H9 (cell line): ENCODE measurements around the gene KLHL5. TPM values are rescaled to one million over a fixed set of nuclear protein-coding genes. Genes with fewer than 3 reads are reported as not detected.

ENCODE experiments used
- DNase-seq: peaks from one replicate; pipeline ENCODE4 v3.0.0-alpha.2; 2017
- H2AFZ ChIP-seq: one replicate; pipeline ENCODE4 v1.6.1; 2013; ENCODE audit warnings: mild to moderate bottlenecking, low read length, control low read depth, moderate library complexity
- H2AK5ac ChIP-seq: 2 replicates; pipeline ENCODE4 v1.6.1; 2013; ENCODE audit warnings: low read length, control low read depth, mixed read lengths; ENCODE audit not compliant: insufficient read length
- H2BK120ac ChIP-seq: one replicate; pipeline ENCODE4 v1.6.1; 2013; ENCODE audit warnings: low read depth, mild to moderate bottlenecking, low read length, control low read depth, inconsistent platforms; ENCODE audit not compliant: poor library complexity, severe bottlenecking
- H2BK12ac ChIP-seq: 2 replicates; pipeline ENCODE4 v1.6.1; 2013; ENCODE audit warnings: low read length, control low read depth, mixed read lengths, low read depth; ENCODE audit not compliant: insufficient read length
- H2BK15ac ChIP-seq: 2 replicates; pipeline ENCODE4 v1.6.1; 2013; ENCODE audit warnings: low read depth, low read length, control low read depth
- H2BK20ac ChIP-seq: one replicate; pipeline ENCODE4 v1.6.1; 2013; ENCODE audit warnings: low read depth, mild to moderate bottlenecking, low read length, control low read depth, inconsistent platforms; ENCODE audit not compliant: poor library complexity, severe bottlenecking
- H2BK5ac ChIP-seq: 2 replicates; pipeline ENCODE4 v1.6.1; 2013; ENCODE audit warnings: low read length, control low read depth, mixed read lengths; ENCODE audit not compliant: insufficient read length
- H3K14ac ChIP-seq: 2 replicates; pipeline ENCODE4 v1.6.1; 2013; ENCODE audit warnings: low read length, control low read depth; ENCODE audit not compliant: insufficient read depth
- H3K18ac ChIP-seq: 2 replicates; pipeline ENCODE4 v1.6.1; 2013; ENCODE audit warnings: low read depth, mild to moderate bottlenecking, mixed read lengths, low read length, control low read depth; ENCODE audit not compliant: insufficient read length
- H3K23ac ChIP-seq: 2 replicates; pipeline ENCODE4 v1.6.1; 2013; ENCODE audit warnings: low read length, control low read depth, mixed read lengths, low read depth; ENCODE audit not compliant: insufficient read length
- H3K23me2 ChIP-seq: 2 replicates; pipeline ENCODE4 v1.6.1; 2013; ENCODE audit warnings: low read depth, mild to moderate bottlenecking, mixed read lengths, low read length, control low read depth; ENCODE audit not compliant: insufficient read length, poor library complexity, severe bottlenecking
- H3K27ac ChIP-seq: 2 replicates; pipeline ENCODE4 v1.5.1; 2013; ENCODE audit warnings: low read length, control low read depth, mixed read lengths, low read depth; ENCODE audit not compliant: insufficient read length
- H3K27me3 ChIP-seq: 2 replicates; pipeline ENCODE4 v1.6.1; 2013; ENCODE audit warnings: low read length, control low read depth, inconsistent platforms; ENCODE audit not compliant: insufficient read depth
- H3K4ac ChIP-seq: 2 replicates; pipeline ENCODE4 v1.6.1; 2013; ENCODE audit warnings: low read depth, mild to moderate bottlenecking, control low read depth, inconsistent platforms, low read length, moderate library complexity
- H3K4me1 ChIP-seq: 2 replicates; pipeline ENCODE4 v1.6.1; 2013; ENCODE audit warnings: low read length, control low read depth, inconsistent platforms; ENCODE audit not compliant: insufficient read depth
- H3K4me2 ChIP-seq: 2 replicates; pipeline ENCODE4 v1.6.1; 2013; ENCODE audit warnings: low read length, control low read depth, mixed read lengths; ENCODE audit not compliant: insufficient read length, insufficient read depth
- H3K56ac ChIP-seq: 2 replicates; pipeline ENCODE4 v1.6.1; 2013; ENCODE audit warnings: low read depth, mild to moderate bottlenecking, mixed read lengths, low read length, control low read depth; ENCODE audit not compliant: insufficient read length
- H3K79me1 ChIP-seq: 2 replicates; pipeline ENCODE4 v1.6.1; 2013; ENCODE audit warnings: low read depth, mild to moderate bottlenecking, moderate library complexity, low read length, control low read depth, inconsistent platforms; ENCODE audit not compliant: insufficient read depth, poor library complexity, severe bottlenecking
- H3K79me2 ChIP-seq: 2 replicates; pipeline ENCODE4 v1.6.1; 2013; ENCODE audit warnings: low read length, control low read depth, inconsistent platforms; ENCODE audit not compliant: insufficient read depth
- H3K9ac ChIP-seq: 2 replicates; pipeline ENCODE4 v1.6.1; 2013; ENCODE audit warnings: low read length, control low read depth, mixed read lengths; ENCODE audit not compliant: insufficient read length; ENCODE audit errors: extremely low read depth
- H3K9me3 ChIP-seq: one replicate; pipeline ENCODE4 v1.6.1; 2013; ENCODE audit warnings: low read depth, low read length, inconsistent platforms; ENCODE audit not compliant: control insufficient read depth
- H3T11ph ChIP-seq: one replicate; pipeline ENCODE4 v1.6.1; 2013; ENCODE audit warnings: mild to moderate bottlenecking, low read length, control low read depth, inconsistent platforms
- H4K20me1 ChIP-seq: one replicate; pipeline ENCODE4 v1.6.1; 2013; ENCODE audit not compliant: control insufficient read depth, insufficient read length, insufficient read depth
- H4K5ac ChIP-seq: 2 replicates; pipeline ENCODE4 v1.6.1; 2013; ENCODE audit warnings: low read depth, mild to moderate bottlenecking, mixed read lengths, low read length, control low read depth; ENCODE audit not compliant: insufficient read length
- H4K8ac ChIP-seq: replicated peaks from 2 replicates; pipeline ENCODE4 v1.6.1; 2013; ENCODE audit warnings: low read length, control low read depth, mixed read lengths, low read depth; ENCODE audit not compliant: insufficient read length
- H4K91ac ChIP-seq: 2 replicates; pipeline ENCODE4 v1.6.1; 2013; ENCODE audit warnings: low read depth, mild to moderate bottlenecking, moderate library complexity, mixed read lengths, low read length, control low read depth; ENCODE audit not compliant: insufficient read length
- H3K27ac Mint-ChIP-seq, 3 experiments: 2 replicates in 2 of 3; 3 replicates in 1 of 3; pipeline ENCODE4 v1.8.0; 2020 to 2021; ENCODE audit warnings: mixed read lengths in 3 of 3, mild to moderate bottlenecking in 1 of 3, moderate library complexity in 1 of 3
- H3K27me3 Mint-ChIP-seq: 2 replicates; pipeline ENCODE4 v1.8.0; 2021; ENCODE audit warnings: low read depth, mild to moderate bottlenecking, moderate library complexity, mixed read lengths
- H3K36me3 Mint-ChIP-seq, 3 experiments: 2 replicates in 2 of 3; 3 replicates in 1 of 3; pipeline ENCODE4 v1.8.0; 2020 to 2021; ENCODE audit warnings: low read depth in 3 of 3, mixed read lengths in 3 of 3; ENCODE audit not compliant: insufficient read depth in 1 of 3
- H3K4me1 Mint-ChIP-seq, 2 experiments: 2 replicates each; pipeline ENCODE4 v1.8.0; 2020; ENCODE audit warnings: mixed read lengths in 2 of 2
- H3K4me3 Mint-ChIP-seq, 2 experiments: 2 replicates in 1 of 2; 3 replicates in 1 of 2; pipeline ENCODE4 v1.8.0; 2020 to 2021; ENCODE audit warnings: mild to moderate bottlenecking in 2 of 2, mixed read lengths in 2 of 2, moderate library complexity in 1 of 2
- H3K9me3 Mint-ChIP-seq, 2 experiments: 2 replicates in 1 of 2; 3 replicates in 1 of 2; pipeline ENCODE4 v1.8.0; 2020; ENCODE audit warnings: mild to moderate bottlenecking in 2 of 2, mixed read lengths in 2 of 2, moderate library complexity in 1 of 2
- WGBS: extraction: QIAGEN DNeasy Blood & Tissue Kit; methylation state at CpG from one replicate; pipeline ENCODE4 v1.1.7; 2013; ENCODE audit warnings: missing lambda C conversion rate, low lambda C conversion rate, mixed read lengths; ENCODE audit not compliant: insufficient read length; ENCODE audit errors: extremely low coverage; 5-methylcytosine and 5-hydroxymethylcytosine counted together
- total RNA-seq: library from RNA; stranded (reverse); gene quantifications from 2 replicates; pipeline ENCODE4 v1.2.1, GENCODE V29; 2021
- TF ChIP-seq, protein P1 (sequence below): fragments of 200-600 bp; sonication (generic); conservative IDR thresholded peaks from 3 replicates; pipeline ENCODE4 v1.8.0; 2021; ENCODE audit warnings: antibody characterized with exemption, mild to moderate bottlenecking

Gene KLHL5
- total RNA-seq, 1 experiment from 2014 or later, result 16.8 TPM

DNA sequence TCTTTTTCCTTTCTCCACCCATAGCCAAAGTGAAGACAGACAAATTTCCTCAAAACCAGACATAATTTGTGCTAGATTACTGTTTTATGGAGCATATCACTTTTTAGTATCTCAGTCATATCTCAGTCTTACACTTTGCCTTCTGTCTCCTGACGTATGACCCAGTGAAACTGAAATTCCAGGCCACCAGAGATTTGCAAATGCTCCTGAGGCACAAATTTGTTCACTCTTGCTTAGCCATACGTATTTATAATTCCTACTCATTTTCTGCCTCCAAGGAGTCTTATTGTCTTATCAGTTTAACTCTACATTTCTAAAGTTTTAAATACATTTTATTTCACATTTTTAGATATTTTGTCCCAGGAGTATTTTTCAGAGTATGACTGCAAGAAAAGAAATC, 39.8 kb upstream of the KLHL5 start:
- H2BK20ac ChIP-seq, result no peak overlapping the region
- TF ChIP-seq, protein P1, sequence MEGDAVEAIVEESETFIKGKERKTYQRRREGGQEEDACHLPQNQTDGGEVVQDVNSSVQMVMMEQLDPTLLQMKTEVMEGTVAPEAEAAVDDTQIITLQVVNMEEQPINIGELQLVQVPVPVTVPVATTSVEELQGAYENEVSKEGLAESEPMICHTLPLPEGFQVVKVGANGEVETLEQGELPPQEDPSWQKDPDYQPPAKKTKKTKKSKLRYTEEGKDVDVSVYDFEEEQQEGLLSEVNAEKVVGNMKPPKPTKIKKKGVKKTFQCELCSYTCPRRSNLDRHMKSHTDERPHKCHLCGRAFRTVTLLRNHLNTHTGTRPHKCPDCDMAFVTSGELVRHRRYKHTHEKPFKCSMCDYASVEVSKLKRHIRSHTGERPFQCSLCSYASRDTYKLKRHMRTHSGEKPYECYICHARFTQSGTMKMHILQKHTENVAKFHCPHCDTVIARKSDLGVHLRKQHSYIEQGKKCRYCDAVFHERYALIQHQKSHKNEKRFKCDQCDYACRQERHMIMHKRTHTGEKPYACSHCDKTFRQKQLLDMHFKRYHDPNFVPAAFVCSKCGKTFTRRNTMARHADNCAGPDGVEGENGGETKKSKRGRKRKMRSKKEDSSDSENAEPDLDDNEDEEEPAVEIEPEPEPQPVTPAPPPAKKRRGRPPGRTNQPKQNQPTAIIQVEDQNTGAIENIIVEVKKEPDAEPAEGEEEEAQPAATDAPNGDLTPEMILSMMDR, result no peak
- no peak overlapping the region for H4K8ac ChIP-seq
- no peak overlapping the region for H2AFZ ChIP-seq
- no peak overlapping the region for H3K27ac ChIP-seq
- no peak overlapping the region for H3K23ac ChIP-seq
- no peak overlapping the region for H3K18ac ChIP-seq
- no peak for DNase-seq
- no peak overlapping the region for H2BK120ac ChIP-seq
- H3T11ph ChIP-seq, result no peak overlapping the region
- H3K23me2 ChIP-seq, result no peaks in the 10 kb centered on the region
- no peak overlapping the region for H2BK15ac ChIP-seq
- H2BK12ac ChIP-seq, result no peak overlapping the region
- H2AK5ac ChIP-seq, result no peak overlapping the region
- no peak overlapping the region for H3K4me2 ChIP-seq
- H4K5ac ChIP-seq, result no peak overlapping the region
- H3K4ac ChIP-seq, result no peak overlapping the region
- no peak overlapping the region for H4K91ac ChIP-seq
- H3K4me1 Mint-ChIP-seq, result no peaks in the 10 kb centered on the region
- H3K9me3 Mint-ChIP-seq, result peaks cover 2 to 3% of the 10 kb centered on the region in 2 experiments; a peak in 4 of 5 replicates
- no CpG with 5 or more reads among the region's 2 CpGs for WGBS
- H3K36me3 Mint-ChIP-seq, result no peaks in the 10 kb centered on the region
- no peaks in the 10 kb centered on the region for H3K4me1 ChIP-seq
- no peaks in the 10 kb centered on the region for H3K9me3 ChIP-seq
- no peaks in the 10 kb centered on the region for H3K79me1 ChIP-seq
- H3K27me3 ChIP-seq, result no peaks in the 10 kb centered on the region
- no peaks in the 10 kb centered on the region for H3K27me3 Mint-ChIP-seq
- H3K9ac ChIP-seq, result no peak overlapping the region
- no peak overlapping the region for H3K27ac Mint-ChIP-seq
- H4K20me1 ChIP-seq, result no peaks in the 10 kb centered on the region
- H3K56ac ChIP-seq, result no peak overlapping the region
- no peak overlapping the region for H3K14ac ChIP-seq
- H2BK5ac ChIP-seq, result no peak overlapping the region
- H3K79me2 ChIP-seq, result no peaks in the 10 kb centered on the region
- no peak overlapping the region for H3K4me3 Mint-ChIP-seq
